K562 (cell line): Measurements from ENCODE around the gene HDAC1. TPM values are rescaled to one million over a fixed set of nuclear protein-coding genes. Genes with fewer than 3 reads are reported as not detected.

Experiments used
- ATAC-seq: fragments of 200-7000 bp; cut with Tn5 transposase; 3 replicates; pipeline ENCODE4 v1.9.1; 2020; ENCODE audit warnings: moderate library complexity
- Bru-seq: library from RNA; stranded (reverse); fragments of 400-500 nt; gene quantifications from one replicate; lab custom pipeline; 2021; lab: Mats Ljungman, UMichigan
- BruChase-seq, 2 experiments: library from RNA; stranded (reverse); fragments of 400-500 nt; gene quantifications; one replicate each; lab custom pipeline; 2021; lab: Mats Ljungman, UMichigan
- BruUV-seq: library from RNA; stranded (reverse); fragments of 400-500 nt; replicated peaks from 2 replicates; lab custom pipeline; 2021; lab: Mats Ljungman, UMichigan
- CTCF ChIA-PET: fragments of 300-600 bp; formaldehyde crosslinking; extraction: SDS; loops from one replicate; lab custom pipeline; 2021; ENCODE audit warnings: low intra/inter-chr PET ratio; lab: Yijun Ruan, JAX
- POLR2A ChIA-PET: fragments of 300-600, 350-650 bp; sonication (Branson Sonifier 250); formaldehyde crosslinking; extraction: SDS; loops from one replicate; lab custom pipeline; 2021; ENCODE audit warnings: antibody characterized with exemption, inconsistent platforms; lab: Yijun Ruan, JAX
- DNase-seq, 4 experiments: peaks; one replicate each; pipeline versions ENCODE4 v3.0.0 to v3.0.0-alpha.2; 2011 to 2018; ENCODE audit warnings: low spot score in 3 of 4, mixed read lengths in 3 of 4; ENCODE audit errors: extremely low read depth in 1 of 4
- FAIRE-seq: peaks from 2 replicates; lab custom pipeline; 2011; peaks lifted over from hg19 to GRCh38; lab: Jason Lieb, UNC
- H2AFZ ChIP-seq: 2 replicates; pipeline ENCODE4 v1.6.0; 2011; ENCODE audit warnings: low read depth, low read length, control low read depth, inconsistent platforms
- H3K27ac ChIP-seq: fragments of 200-600 bp; 3 replicates; pipeline ENCODE4 v1.8.0; 2011; ENCODE audit warnings: low read depth, mild to moderate bottlenecking, control low read depth, inconsistent platforms, low read length, moderate library complexity, mixed read lengths; ENCODE audit errors: extremely low read depth
- H3K27me3 ChIP-seq, 2 experiments: fragments of 300-600 bp in 1 of 2; 2 replicates in 1 of 2; 3 replicates in 1 of 2; pipeline versions ENCODE4 v1.6.0 to v1.8.0; 2011; ENCODE audit warnings: inconsistent platforms in 2 of 2, low read length in 2 of 2, mild to moderate bottlenecking in 1 of 2, mixed read lengths in 1 of 2, moderate library complexity in 1 of 2; ENCODE audit not compliant: control insufficient read depth in 2 of 2, insufficient read depth in 2 of 2
- H3K36me3 ChIP-seq: fragments of 300-600 bp; 3 replicates; pipeline ENCODE4 v1.8.0; 2011; ENCODE audit warnings: mild to moderate bottlenecking, low read length, inconsistent platforms; ENCODE audit not compliant: control insufficient read depth, insufficient read depth
- H3K4me1 ChIP-seq, 2 experiments: fragments of 200-600 bp in 1 of 2; replicated peaks in 1 of 2; 2 replicates in 1 of 2; 3 replicates in 1 of 2; pipeline versions ENCODE4 v1.5.1 to v1.8.0; 2011; ENCODE audit warnings: inconsistent platforms in 2 of 2, low read length in 2 of 2, mild to moderate bottlenecking in 1 of 2, mixed read lengths in 1 of 2, moderate library complexity in 1 of 2; ENCODE audit not compliant: control insufficient read depth in 2 of 2, insufficient read depth in 2 of 2
- H3K4me2 ChIP-seq: 2 replicates; pipeline ENCODE4 v1.6.1; 2011; ENCODE audit warnings: low read length, control low read depth, inconsistent platforms, mixed read lengths; ENCODE audit not compliant: insufficient read depth
- H3K4me3 ChIP-seq: fragments of 200-600 bp; sonication (generic), shearing (Covaris generic); 2 replicates; pipeline ENCODE4 v1.5.1; 2016; ENCODE audit warnings: control low read depth, inconsistent platforms
- H3K79me2 ChIP-seq: fragments of 200-600 bp; 3 replicates; pipeline ENCODE4 v1.8.0; 2011; ENCODE audit warnings: low read length, inconsistent platforms; ENCODE audit not compliant: control insufficient read depth, insufficient read depth
- H3K9ac ChIP-seq, 2 experiments: 2 replicates each; pipeline versions ENCODE4 v1.6.0 to v1.6.1; 2011; ENCODE audit warnings: low read depth in 2 of 2, low read length in 2 of 2, control low read depth in 1 of 2, inconsistent platforms in 1 of 2, mild to moderate bottlenecking in 1 of 2, mixed read lengths in 1 of 2; ENCODE audit not compliant: insufficient read depth in 1 of 2
- H3K9me1 ChIP-seq: one replicate; pipeline ENCODE4 v1.6.0; 2011; ENCODE audit warnings: inconsistent platforms, mild to moderate bottlenecking, low read length, moderate library complexity; ENCODE audit not compliant: control insufficient read depth, insufficient read depth
- H3K9me3 ChIP-seq: replicated peaks from 2 replicates; pipeline ENCODE4 v1.5.1; 2011; ENCODE audit warnings: low read depth, low read length, inconsistent platforms; ENCODE audit not compliant: control insufficient read depth, insufficient read depth
- H4K20me1 ChIP-seq: replicated peaks from 2 replicates; pipeline ENCODE4 v1.6.1; 2011; ENCODE audit warnings: low read length, inconsistent platforms, mixed read lengths; ENCODE audit not compliant: control insufficient read depth, insufficient read depth
- ATF7 ChIP-seq: fragments of 450-650 bp; IDR thresholded peaks from 2 replicates; pipeline ENCODE4 v1.7.1; 2014; ENCODE audit warnings: mild to moderate bottlenecking, moderate library complexity
- EWSR1 ChIP-seq: fragments of 450-650 bp; IDR thresholded peaks from 2 replicates; pipeline ENCODE4 v1.6.1; 2018; ENCODE audit warnings: borderline replicate concordance, mild to moderate bottlenecking, low read depth, moderate library complexity; ENCODE audit not compliant: partially characterized antibody
- JUN ChIP-seq, 2 experiments: sonication (generic) in 1 of 2; formaldehyde crosslinking in 1 of 2; IDR thresholded peaks; 2 replicates each; pipeline versions ENCODE4 v1.6.1 to v1.8.0; 2012 to 2022; ENCODE audit warnings: borderline replicate concordance in 2 of 2, mild to moderate bottlenecking in 2 of 2, improper control_type of control experiment in 1 of 2, low read depth in 1 of 2, low read length in 1 of 2, missing genetic modification reagents in 1 of 2
- NKRF ChIP-seq: fragments of 450-650 bp; IDR thresholded peaks from 2 replicates; pipeline ENCODE4 v1.6.1; 2016; ENCODE audit warnings: borderline replicate concordance
- POLR2AphosphoS5 ChIP-seq: IDR thresholded peaks from 2 replicates; pipeline ENCODE4 v1.6.1; 2011; ENCODE audit warnings: mild to moderate bottlenecking, low read depth, low read length, moderate library complexity; ENCODE audit not compliant: control insufficient read depth, insufficient read depth
- POLR2B ChIP-seq: fragments of 450-650 bp; IDR thresholded peaks from 2 replicates; pipeline ENCODE4 v1.6.1; 2018; ENCODE audit warnings: low read depth; ENCODE audit not compliant: partially characterized antibody
- STAT6 ChIP-seq: sonication (generic); formaldehyde crosslinking; IDR thresholded peaks from 2 replicates; pipeline ENCODE4 v1.8.1; 2023; ENCODE audit warnings: mild to moderate bottlenecking, missing genetic modification reagents
- ZKSCAN3 ChIP-seq: fragments of 250-450 bp; sonication (Bioruptor Pico); IDR thresholded peaks from 2 replicates; pipeline ENCODE4 v1.4.0; 2020
- ZNF175 ChIP-seq: fragments of 200-800 bp; sonication (Bioruptor generic); IDR thresholded peaks from 2 replicates; pipeline ENCODE4 v1.6.1; 2016; ENCODE audit warnings: low read depth, mild to moderate bottlenecking, missing genetic modification characterization, missing compliant biosample characterization
- WGBS: fragments of 100-300 bp; shearing (Covaris generic); methylation state at CpG from one replicate; pipeline ENCODE4 v1.1.6; 2016; ENCODE audit warnings: low coverage, mixed read lengths; ENCODE audit not compliant: insufficient coverage; ENCODE audit errors: missing lambda C conversion rate; 5-methylcytosine and 5-hydroxymethylcytosine counted together
- in situ Hi-C: fragments of 300-500 bp; cut with MboI; formaldehyde crosslinking; loops from 4 replicates; pipeline ENCODE4 v1.15.0; 2018; ENCODE audit warnings: inconsistent platforms, mixed read lengths
- intact Hi-C: fragments of 100-400 bp; cut with micrococcal nuclease; formaldehyde crosslinking; loops from 2 replicates; pipeline ENCODE4 v1.14.2; 2022
- long read RNA-seq, 3 experiments: library from polyadenylated mRNA in 2 of 3; library from RNA in 1 of 3; unstranded in 2 of 3; stranded (forward) in 1 of 3; transcript quantifications; one replicate each; pipeline ENCODE4 v2.0.0, GENCODE V29; 2019 to 2022
- polyA minus RNA-seq, 3 experiments: library from RNA; depleted of rRNA, polyadenylated mRNA; stranded (reverse); fragments of >200 nt; gene quantifications; 2 replicates each; pipeline ENCODE4 v1.2.3, GENCODE V29; 2011
- polyA plus RNA-seq, 8 experiments: library from polyadenylated mRNA; depleted of rRNA in 4 of 8; stranded (reverse) in 5 of 8; unstranded in 3 of 8; fragments of >200 nt; fragmentation: Nextera tagmentation in 2 of 8; fragmentation: Illumina TruSeq in 1 of 8; extraction: Ambion mirVana in 2 of 8; extraction: Trizol in 1 of 8; gene quantifications; 2 replicates each; pipeline versions ENCODE4 v1.2.1 to v1.2.3, GENCODE V29; 2011 to 2014; ENCODE audit warnings: inconsistent platforms in 1 of 8, missing spikeins in 1 of 8
- total RNA-seq, 7 experiments: library from RNA; depleted of rRNA in 6 of 7; stranded (reverse); fragments of >200 nt in 6 of 7; fragmentation: Illumina TruSeq in 2 of 7; extraction: Trizol in 2 of 7; gene quantifications; 2 replicates each; pipeline versions ENCODE4 v1.2.1 to v1.2.3, GENCODE V29; 2011 to 2021; ENCODE audit warnings: low replicate concordance in 1 of 7

Gene HDAC1
- total RNA-seq (2011; cell fraction: chromatin; rRNA removed; ENCODE audit: low replicate concordance), result 321 and 515 TPM in 2 replicates
- 309 and 314 TPM in 2 replicates for total RNA-seq (2011; cell fraction: nucleolus; rRNA removed)
- 269 and 306 TPM in 2 replicates for total RNA-seq (2011; cell fraction: nucleoplasm; rRNA removed)
- 169 and 182 TPM in 2 replicates for total RNA-seq (2014; rRNA removed)
- 193 and 197 TPM in 2 replicates for total RNA-seq (2014; rRNA removed; fragmentation: Illumina TruSeq; extraction: Trizol)
- 169 and 180 TPM in 2 replicates for total RNA-seq (2015; rRNA removed; fragmentation: Illumina TruSeq; extraction: Trizol)
- total RNA-seq (2021), result 182 and 185 TPM in 2 replicates
- 384 and 397 TPM in 2 replicates for polyA plus RNA-seq (2011; rRNA removed)
- 176 and 327 TPM in 2 replicates for polyA plus RNA-seq (2011; cell fraction: cytosol; rRNA removed)
- 496 and 637 TPM in 2 replicates for polyA plus RNA-seq (2011; cell fraction: nucleus; rRNA removed)
- polyA plus RNA-seq (2012), result 225 and 429 TPM in 2 replicates
- polyA plus RNA-seq (2014; fragmentation: Illumina TruSeq; extraction: Trizol), result 213 and 224 TPM in 2 replicates
- 100 to 1,000 TPM; 183 to 205 TPM for polyA plus RNA-seq (2014; fragmentation: Nextera tagmentation; extraction: Ambion mirVana)
- polyA plus RNA-seq (2014; rRNA removed), result 210 and 239 TPM in 2 replicates
- 318 and 361 TPM in 2 replicates for polyA minus RNA-seq (2011; rRNA and poly(A)+ RNA removed)
- polyA minus RNA-seq (2011; cell fraction: cytosol; rRNA and poly(A)+ RNA removed), result 89.8 and 90.4 TPM in 2 replicates
- 144 and 207 TPM in 2 replicates for polyA minus RNA-seq (2011; cell fraction: nucleus; rRNA and poly(A)+ RNA removed)
- Bru-seq, nascent RNA, result percentile 81 among the genes with signal in this experiment
- percentile 84 among the genes with signal in this experiment for BruChase-seq, experiment 1, labeled RNA remaining after a 2-hour chase
- percentile 88 among the genes with signal in this experiment for BruChase-seq, experiment 2, labeled RNA remaining after a 6-hour chase
- long read RNA-seq, experiment 1, transcript HDAC1-201 (14 exons, 2,124 nt), result major isoform, 1,044 of 1,436 reads
- long read RNA-seq, experiment 1, partial matches to known transcripts, result 236 of 1,436 reads
- long read RNA-seq, experiment 1, other reads (novel, unspliced or antisense), result 154 of 1,436 reads
- long read RNA-seq, experiment 2, transcript HDAC1-201 (14 exons, 2,124 nt), result major isoform, 118 of 244 reads
- long read RNA-seq, experiment 2, partial matches to known transcripts, result 105 of 244 reads
- long read RNA-seq, experiment 2, other reads (novel, unspliced or antisense), result 18 of 244 reads
- long read RNA-seq, experiment 3, transcript HDAC1-201 (14 exons, 2,124 nt), result major isoform, 230 of 332 reads
- long read RNA-seq, experiment 3, partial matches to known transcripts, result 77 of 332 reads
- long read RNA-seq, experiment 3, other reads (novel, unspliced or antisense), result 25 of 332 reads

DNA sequence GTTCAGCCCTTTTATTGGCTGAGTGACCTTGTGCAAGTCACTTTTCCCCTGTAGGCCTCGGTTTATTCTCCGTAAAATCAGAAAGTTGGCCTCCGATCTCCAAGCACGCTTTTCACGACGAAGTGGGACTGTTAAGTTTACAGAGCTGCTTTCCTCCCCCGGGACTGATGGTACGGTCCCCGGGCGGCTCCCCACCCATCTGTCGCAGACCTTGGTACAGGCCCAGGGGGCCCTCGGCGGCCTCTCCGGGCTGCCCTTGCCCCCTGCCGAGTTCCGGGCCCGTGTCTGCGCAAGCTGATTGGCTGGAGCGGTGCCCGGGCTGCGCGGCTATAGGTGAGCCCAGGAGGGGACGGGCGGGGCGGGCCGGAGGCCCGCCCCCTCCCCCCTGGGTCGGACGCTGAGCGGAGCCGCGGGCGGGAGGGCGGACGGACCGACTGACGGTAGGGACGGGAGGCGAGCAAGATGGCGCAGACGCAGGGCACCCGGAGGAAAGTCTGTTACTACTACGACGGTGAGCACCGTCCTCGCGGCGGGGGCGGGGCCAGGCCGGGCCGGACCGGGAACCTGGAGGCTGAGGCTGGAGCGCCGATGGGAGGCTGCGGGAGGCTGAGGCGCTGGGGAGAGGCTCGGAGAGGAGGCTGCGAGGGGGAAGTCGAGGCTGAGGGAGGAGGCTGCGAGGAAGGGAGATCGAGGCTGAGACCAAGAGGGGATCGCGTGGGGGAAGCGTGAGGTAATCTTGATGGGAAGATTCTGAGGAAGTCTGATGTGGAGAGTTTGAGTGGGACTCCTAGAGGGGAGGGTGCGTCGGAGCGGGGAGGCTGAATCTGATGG lies at the start of gene HDAC1:
Gene HDAC1 (plus strand): TSS at position 376 of the 831 bp plus-strand sequence. CDS start 87 bp downstream, at position 463.
- peak; percentile 99 to 100 (median 100) for DNase-seq
- Histone ChIP-seq H3K9me1 (peaks cover 4% of the 10 kb centered on the region), H3K4me1 (peaks cover 14 to 25% of the 10 kb centered on the region in 2 experiments; a peak in 4 of 5 replicates), H3K9me3 (no peaks in the 10 kb centered on the region), H3K27me3 (no peaks in the 10 kb centered on the region), H3K79me2 (peaks cover 56% of the 10 kb centered on the region), H3K9ac (peak within 1 kb of the TSS; percentile 92 to 96), H3K4me2 (peak within 1 kb of the TSS; percentile 97), H4K20me1 (peaks cover 9% of the 10 kb centered on the region; the same call in 1 of the 2 replicates), H2AFZ (peak within 1 kb of the TSS; percentile 98), H3K4me3 (peak within 1 kb of the TSS; percentile 96), H3K27ac (peak within 1 kb of the TSS; percentile 96), H3K36me3 (peaks cover 24% of the 10 kb centered on the region)
- ChIA-PET POLR2A (interaction anchor here (0.7 to 4.7 kb wide), 19 partner anchors 8 to 243 kb away, joined by 3 to 50 read pairs (median 4); partner anchors contain the start of genes BSDC1, IQCC and MARCKSL1), CTCF (no interaction called here)
- BruUV-seq, result no TSS peak
- intact Hi-C loops (no loop called here), in situ Hi-C loops (no loop called here)
- peak; percentile 90 for FAIRE-seq
- ATAC-seq, result peak; percentile 98
- WGBS, result under 1% methylated on average over 53 of the region's 67 CpGs
- TF ChIP-seq ATF7, result peak; percentile 99
- TF ChIP-seq ZKSCAN3, result no peak
- TF ChIP-seq NKRF, result peak; percentile 78
- peak; percentile 76 for TF ChIP-seq POLR2B
- 0 out of 2 replicates have a peak, but pooled peaks have one; percentile 67 for TF ChIP-seq ZNF175 (CRISPR knock-in tag)
- TF ChIP-seq EWSR1, result no peak
- no peak for TF ChIP-seq STAT6
- TF ChIP-seq JUN (IDR thresholded peaks at IDR 0.05; ENCODE audit: borderline replicate concordance, low read depth, low read length), result no peak; the same call in 1 of the 2 replicates
- TF ChIP-seq JUN (CRISPR knock-in tag; IDR thresholded peaks at IDR 0.05; ENCODE audit: borderline replicate concordance), result no peak
- peak; percentile 57; the same call in 1 of the 2 replicates for TF ChIP-seq POLR2AphosphoS5
